Measurements from ENCODE around the gene ATF3.

The ATF3 gene

GRCh38 chr1:212651521-212651920 is 43.0 kb downstream of the ATF3 start:
- no peaks in the 10 kb centered on the region for H3K27me3 ChIP-seq (ENCODE audit: insufficient read depth, low read length, poor library complexity, severe bottlenecking)
- no peak overlapping the region for H3K9ac ChIP-seq (ENCODE audit: low read depth, low read length, poor library complexity, severe bottlenecking)
- H4K20me1 ChIP-seq (ENCODE audit: insufficient read depth, low read length, poor library complexity, severe bottlenecking), result no peaks in the 10 kb centered on the region
- no peak overlapping the region for H3K4me2 ChIP-seq (ENCODE audit: low read depth, low read length, poor library complexity, severe bottlenecking)
- H3F3A ChIP-seq (ENCODE audit: low read depth), result no peaks in the 10 kb centered on the region
- no peak overlapping the region for H3K4me3 ChIP-seq (ENCODE audit: low read length, poor library complexity, severe bottlenecking)
- no peaks in the 10 kb centered on the region for H3K9me2 ChIP-seq (replicated peaks; ENCODE audit: low read depth, low read length)
- no peaks in the 10 kb centered on the region for H3K36me3 ChIP-seq (ENCODE audit: insufficient read depth, low read length)
- H3K9me3 ChIP-seq (ENCODE audit: insufficient read depth, low read depth, low read length), result no peaks in the 10 kb centered on the region
- H3K79me2 ChIP-seq (ENCODE audit: insufficient read depth, low read length), result no peaks in the 10 kb centered on the region
- TF ChIP-seq EZH2phosphoT487 (IDR thresholded peaks at IDR 0.05; ENCODE audit: borderline replicate concordance), result no peak
- TF ChIP-seq CTCF (conservative IDR thresholded peaks at IDR 0.05; ENCODE audit: low read length), result no peak
- H2AFZ ChIP-seq (ENCODE audit: low read length), result no peak overlapping the region
- peaks cover 13% of the 10 kb centered on the region for H3K4me1 ChIP-seq (ENCODE audit: insufficient read depth, low read length, poor library complexity, severe bottlenecking)

GRCh38 chr1:212651977-212652376 is 43.4 kb downstream of the ATF3 start:
- no peak overlapping the region for H3K4me3 ChIP-seq (ENCODE audit: low read length, poor library complexity, severe bottlenecking)
- H2AFZ ChIP-seq (ENCODE audit: low read length), result no peak overlapping the region
- H3K27me3 ChIP-seq (ENCODE audit: insufficient read depth, low read length, poor library complexity, severe bottlenecking), result no peaks in the 10 kb centered on the region
- H3K9me2 ChIP-seq (replicated peaks; ENCODE audit: low read depth, low read length), result no peaks in the 10 kb centered on the region
- no peaks in the 10 kb centered on the region for H3K9me3 ChIP-seq (ENCODE audit: insufficient read depth, low read depth, low read length)
- no peaks in the 10 kb centered on the region for H3F3A ChIP-seq (ENCODE audit: low read depth)
- no peak overlapping the region for H3K9ac ChIP-seq (ENCODE audit: low read depth, low read length, poor library complexity, severe bottlenecking)
- H4K20me1 ChIP-seq (ENCODE audit: insufficient read depth, low read length, poor library complexity, severe bottlenecking), result no peaks in the 10 kb centered on the region
- no peaks in the 10 kb centered on the region for H3K36me3 ChIP-seq (ENCODE audit: insufficient read depth, low read length)
- H3K4me2 ChIP-seq (ENCODE audit: low read depth, low read length, poor library complexity, severe bottlenecking), result no peak overlapping the region
- H3K79me2 ChIP-seq (ENCODE audit: insufficient read depth, low read length), result no peaks in the 10 kb centered on the region
- no peak for TF ChIP-seq EZH2phosphoT487 (IDR thresholded peaks at IDR 0.05; ENCODE audit: borderline replicate concordance)
- no peak for TF ChIP-seq CTCF (conservative IDR thresholded peaks at IDR 0.05; ENCODE audit: low read length)
- peaks cover 17% of the 10 kb centered on the region for H3K4me1 ChIP-seq (ENCODE audit: insufficient read depth, low read length, poor library complexity, severe bottlenecking)

- no peaks in the 10 kb centered on the region for H3K36me3 ChIP-seq (ENCODE audit: insufficient read depth, low read length)
- no peak overlapping the region for H3K9ac ChIP-seq (ENCODE audit: low read depth, low read length, poor library complexity, severe bottlenecking)
- H3F3A ChIP-seq (ENCODE audit: low read depth), result no peaks in the 10 kb centered on the region
- no peaks in the 10 kb centered on the region for H3K27me3 ChIP-seq (ENCODE audit: insufficient read depth, low read length, poor library complexity, severe bottlenecking)
- H3K4me1 ChIP-seq (ENCODE audit: insufficient read depth, low read length, poor library complexity, severe bottlenecking), result peaks cover 17% of the 10 kb centered on the region
- H3K4me2 ChIP-seq (ENCODE audit: low read depth, low read length, poor library complexity, severe bottlenecking), result no peak overlapping the region
- TF ChIP-seq EZH2phosphoT487 (IDR thresholded peaks at IDR 0.05; ENCODE audit: borderline replicate concordance) (no peak), CTCF (conservative IDR thresholded peaks at IDR 0.05; ENCODE audit: low read length) (no peak)
- no peak overlapping the region for H2AFZ ChIP-seq (ENCODE audit: low read length)
- no peaks in the 10 kb centered on the region for H3K9me3 ChIP-seq (ENCODE audit: insufficient read depth, low read depth, low read length)
- no peaks in the 10 kb centered on the region for H3K9me2 ChIP-seq (replicated peaks; ENCODE audit: low read depth, low read length)
- H3K4me3 ChIP-seq (ENCODE audit: low read length, poor library complexity, severe bottlenecking), result no peak overlapping the region
- H3K79me2 ChIP-seq (ENCODE audit: insufficient read depth, low read length), result no peaks in the 10 kb centered on the region
- H4K20me1 ChIP-seq (ENCODE audit: insufficient read depth, low read length, poor library complexity, severe bottlenecking), result no peaks in the 10 kb centered on the region
Observed at GRCh38 chr1:212652609-212653008, 44.0 kb downstream of the ATF3 start.

All from Loucy (cell line).